ENCODE measurements around the gene PPM1A. TPM values are rescaled to one million over a fixed set of nuclear protein-coding genes. Genes with fewer than 3 reads are reported as not detected.

Gene PPM1A
- polyA plus RNA-seq, 3 donors = 18.4 to 34.1 (median 21.5) TPM

DNA sequence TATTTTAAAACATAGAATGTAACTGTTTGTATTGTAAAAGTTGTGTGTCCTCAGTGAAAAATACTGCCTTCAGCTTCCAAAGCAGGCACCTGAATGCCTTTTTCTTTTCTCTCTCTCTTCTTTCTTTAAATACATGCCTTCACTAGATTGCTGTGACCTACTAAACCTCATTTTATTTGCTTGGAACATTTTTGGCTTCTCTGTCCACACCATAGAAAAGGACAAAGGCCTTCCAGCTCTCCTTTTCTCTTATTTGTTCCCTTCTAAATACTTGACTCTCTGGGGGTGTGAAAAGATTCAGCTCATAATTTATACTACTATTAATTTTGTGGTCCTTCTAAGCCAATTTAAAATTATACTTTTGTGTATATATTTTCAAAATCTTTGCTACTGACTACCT lies 38.4 kb downstream of the PPM1A start:
- Histone ChIP-seq H3K4me1 (ENCODE audit: control insufficient read depth in 1 of 2, insufficient read depth in 2 of 2, low read length in 2 of 2) (no peaks in the 10 kb centered on the region), H4K20me1 (ENCODE audit: insufficient read depth, low read length) (peaks cover 4% of the 10 kb centered on the region), H3K4me3 (replicated peaks in 1 of 3; ENCODE audit: low read depth in 2 of 3, low read length in 3 of 3) (no peak overlapping the region), H3K79me2 (ENCODE audit: insufficient read depth, low read length) (peaks cover 4% of the 10 kb centered on the region), H3K4me2 (replicated peaks; ENCODE audit: extremely low read depth, low read length, poor library complexity, severe bottlenecking) (no peak overlapping the region), H2AFZ (ENCODE audit: insufficient read depth, low read depth, low read length, poor library complexity, severe bottlenecking) (no peak overlapping the region), H3K27me3 (ENCODE audit: control insufficient read depth in 2 of 2, insufficient read depth in 2 of 2, low read length in 2 of 2) (no peaks in the 10 kb centered on the region), H3K36me3 (replicated peaks in 1 of 2; ENCODE audit: control insufficient read depth in 1 of 2, insufficient read depth in 2 of 2, low read length in 2 of 2) (peaks cover 58 to 71% of the 10 kb centered on the region in 2 donors), H3K9me3 (replicated peaks in 1 of 2; ENCODE audit: control insufficient read depth in 1 of 2, insufficient read depth in 1 of 2, low read length in 2 of 2) (no peaks in the 10 kb centered on the region), H3K9ac (ENCODE audit: insufficient read depth, low read length, poor library complexity, severe bottlenecking) (no peak overlapping the region), H3K27ac (ENCODE audit: low read depth in 1 of 2, low read length in 2 of 2) (no peak overlapping the region)
- H3K36me3 Mint-ChIP-seq = peaks cover 46 to 52% of the 10 kb centered on the region in 2 donors
- H3K9me3 Mint-ChIP-seq = peaks cover 0 to 3% (median 0%) of the 10 kb centered on the region in 7 donors
- intact Hi-C loops (cut with micrococcal nuclease) = no loop called here
- no peaks in the 10 kb centered on the region for H3K4me1 Mint-ChIP-seq
- H3K27ac Mint-ChIP-seq = no peak overlapping the region
- no peak for DNase-seq
- H3K27me3 Mint-ChIP-seq (ENCODE audit: low read depth in 3 of 3) = no peaks in the 10 kb centered on the region
- TF ChIP-seq, protein P1, sequence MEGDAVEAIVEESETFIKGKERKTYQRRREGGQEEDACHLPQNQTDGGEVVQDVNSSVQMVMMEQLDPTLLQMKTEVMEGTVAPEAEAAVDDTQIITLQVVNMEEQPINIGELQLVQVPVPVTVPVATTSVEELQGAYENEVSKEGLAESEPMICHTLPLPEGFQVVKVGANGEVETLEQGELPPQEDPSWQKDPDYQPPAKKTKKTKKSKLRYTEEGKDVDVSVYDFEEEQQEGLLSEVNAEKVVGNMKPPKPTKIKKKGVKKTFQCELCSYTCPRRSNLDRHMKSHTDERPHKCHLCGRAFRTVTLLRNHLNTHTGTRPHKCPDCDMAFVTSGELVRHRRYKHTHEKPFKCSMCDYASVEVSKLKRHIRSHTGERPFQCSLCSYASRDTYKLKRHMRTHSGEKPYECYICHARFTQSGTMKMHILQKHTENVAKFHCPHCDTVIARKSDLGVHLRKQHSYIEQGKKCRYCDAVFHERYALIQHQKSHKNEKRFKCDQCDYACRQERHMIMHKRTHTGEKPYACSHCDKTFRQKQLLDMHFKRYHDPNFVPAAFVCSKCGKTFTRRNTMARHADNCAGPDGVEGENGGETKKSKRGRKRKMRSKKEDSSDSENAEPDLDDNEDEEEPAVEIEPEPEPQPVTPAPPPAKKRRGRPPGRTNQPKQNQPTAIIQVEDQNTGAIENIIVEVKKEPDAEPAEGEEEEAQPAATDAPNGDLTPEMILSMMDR (IDR thresholded peaks at IDR 0.05) = no peak
- H3K4me3 Mint-ChIP-seq = no peak overlapping the region

DNA sequence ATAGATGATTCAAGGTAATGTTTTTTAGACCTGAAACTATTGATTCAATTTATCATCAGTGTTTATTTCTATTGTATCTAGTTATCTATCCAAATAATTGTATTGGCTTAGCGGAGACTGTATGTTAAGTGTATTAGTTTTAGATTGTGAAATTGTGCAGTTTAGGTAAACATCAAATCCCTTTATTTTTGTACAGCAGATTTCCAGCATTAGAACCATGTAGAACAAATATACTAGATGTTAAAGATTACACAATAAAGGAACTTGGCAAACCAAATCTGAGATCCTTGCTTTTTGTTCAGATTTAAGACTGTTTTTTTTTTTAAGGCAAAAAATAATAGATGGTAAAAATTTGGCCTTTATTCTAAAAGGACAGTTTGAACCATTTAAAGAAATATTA lies 39.3 kb downstream of the PPM1A start:
- no peak overlapping the region for H3K4me2 ChIP-seq (replicated peaks; ENCODE audit: extremely low read depth, low read length, poor library complexity, severe bottlenecking)
- no peak overlapping the region for H3K4me3 ChIP-seq (replicated peaks in 1 of 3; ENCODE audit: low read depth in 2 of 3, low read length in 3 of 3)
- peaks cover 0 to 3% (median 0%) of the 10 kb centered on the region in 7 donors for H3K9me3 Mint-ChIP-seq
- peaks cover 58 to 71% of the 10 kb centered on the region in 2 donors for H3K36me3 ChIP-seq (replicated peaks in 1 of 2; ENCODE audit: control insufficient read depth in 1 of 2, insufficient read depth in 2 of 2, low read length in 2 of 2)
- no peaks in the 10 kb centered on the region for H3K27me3 Mint-ChIP-seq (ENCODE audit: low read depth in 3 of 3)
- no peak overlapping the region for H3K9ac ChIP-seq (ENCODE audit: insufficient read depth, low read length, poor library complexity, severe bottlenecking)
- TF ChIP-seq, protein P1 (IDR thresholded peaks at IDR 0.05) = no peak
- no peak overlapping the region for H3K27ac ChIP-seq (ENCODE audit: low read depth in 1 of 2, low read length in 2 of 2)
- no peaks in the 10 kb centered on the region for H3K4me1 Mint-ChIP-seq
- H2AFZ ChIP-seq (ENCODE audit: insufficient read depth, low read depth, low read length, poor library complexity, severe bottlenecking) = no peak overlapping the region
- peaks cover 46 to 52% of the 10 kb centered on the region in 2 donors for H3K36me3 Mint-ChIP-seq
- H3K27ac Mint-ChIP-seq = no peak overlapping the region
- H4K20me1 ChIP-seq (ENCODE audit: insufficient read depth, low read length) = no peaks in the 10 kb centered on the region
- H3K27me3 ChIP-seq (ENCODE audit: control insufficient read depth in 2 of 2, insufficient read depth in 2 of 2, low read length in 2 of 2) = no peaks in the 10 kb centered on the region
- H3K4me3 Mint-ChIP-seq = no peak overlapping the region
- intact Hi-C loops (cut with micrococcal nuclease) = no loop called here
- DNase-seq = no peak
- no peaks in the 10 kb centered on the region for H3K9me3 ChIP-seq (replicated peaks in 1 of 2; ENCODE audit: control insufficient read depth in 1 of 2, insufficient read depth in 1 of 2, low read length in 2 of 2)
- no peaks in the 10 kb centered on the region for H3K79me2 ChIP-seq (ENCODE audit: insufficient read depth, low read length)
- WGBS (ENCODE audit: insufficient coverage) = no CpG with 5 or more reads among the region's 1 CpG
- no peaks in the 10 kb centered on the region for H3K4me1 ChIP-seq (ENCODE audit: control insufficient read depth in 1 of 2, insufficient read depth in 2 of 2, low read length in 2 of 2)

Measured in CD14-positive monocyte (primary cell).